Measurements from ENCODE around the gene CD22.
"Not testable (repeated sequence)": the region's sequence is repeated elsewhere in the genome, so short reads cannot be mapped to it uniquely, and the experiment has no call there.

Gene CD22

DNA sequence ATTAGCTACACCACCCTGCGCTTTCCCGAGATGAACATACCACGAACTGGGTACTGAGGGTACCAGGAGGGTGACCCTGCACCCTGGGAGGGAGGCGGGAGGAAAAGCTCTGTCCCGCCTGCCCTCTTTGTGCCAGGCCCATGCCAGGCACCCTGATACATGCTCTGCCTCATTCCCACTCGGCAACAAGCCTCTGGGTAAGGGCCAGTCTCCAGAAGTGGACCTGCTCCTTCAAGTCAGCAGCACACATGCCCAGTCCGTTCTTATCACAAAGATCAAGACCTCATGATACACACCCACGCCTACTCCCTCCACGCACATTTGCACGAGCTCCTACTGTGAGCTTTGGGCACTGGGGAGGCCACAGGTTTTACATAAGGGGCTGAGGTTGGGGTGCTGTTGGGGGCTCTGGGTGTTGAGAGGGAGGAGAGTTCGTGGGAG is 16.7 kb downstream of the CD22 start:
- no peak for DNase-seq

GRCh38 chr19:35346193-35347052 is 17.4 kb downstream of the CD22 start:
- no peak for DNase-seq

- no peak for DNase-seq
These were observed 18.4 kb downstream of the CD22 start, which contains the start of gene FFAR1 for GRCh38 chr19:35347171-35347929. FFAR1 (plus strand) TSS chr19:35347902; CDS start chr19:35351552, 3,650 bp downstream.

DNA sequence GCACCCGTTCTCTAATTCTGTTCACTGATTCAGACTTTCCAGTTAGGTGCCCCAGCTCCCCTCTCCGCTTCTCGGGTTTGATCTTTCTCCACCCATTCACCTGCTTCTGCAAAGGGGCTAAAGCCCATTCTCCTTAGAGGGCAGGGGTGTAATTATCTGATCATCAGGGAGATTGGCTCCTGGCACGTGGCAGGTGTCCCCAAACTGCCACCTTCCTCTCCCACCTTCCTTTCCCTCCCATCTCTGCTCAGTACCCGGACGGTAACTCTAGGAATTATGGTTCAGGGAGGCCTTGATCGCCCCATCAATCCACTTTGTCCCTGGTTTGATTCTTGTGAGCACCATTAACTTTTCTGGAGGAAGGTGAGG is 18.9 kb downstream of the CD22 start:
- DNase-seq: no peak

DNA sequence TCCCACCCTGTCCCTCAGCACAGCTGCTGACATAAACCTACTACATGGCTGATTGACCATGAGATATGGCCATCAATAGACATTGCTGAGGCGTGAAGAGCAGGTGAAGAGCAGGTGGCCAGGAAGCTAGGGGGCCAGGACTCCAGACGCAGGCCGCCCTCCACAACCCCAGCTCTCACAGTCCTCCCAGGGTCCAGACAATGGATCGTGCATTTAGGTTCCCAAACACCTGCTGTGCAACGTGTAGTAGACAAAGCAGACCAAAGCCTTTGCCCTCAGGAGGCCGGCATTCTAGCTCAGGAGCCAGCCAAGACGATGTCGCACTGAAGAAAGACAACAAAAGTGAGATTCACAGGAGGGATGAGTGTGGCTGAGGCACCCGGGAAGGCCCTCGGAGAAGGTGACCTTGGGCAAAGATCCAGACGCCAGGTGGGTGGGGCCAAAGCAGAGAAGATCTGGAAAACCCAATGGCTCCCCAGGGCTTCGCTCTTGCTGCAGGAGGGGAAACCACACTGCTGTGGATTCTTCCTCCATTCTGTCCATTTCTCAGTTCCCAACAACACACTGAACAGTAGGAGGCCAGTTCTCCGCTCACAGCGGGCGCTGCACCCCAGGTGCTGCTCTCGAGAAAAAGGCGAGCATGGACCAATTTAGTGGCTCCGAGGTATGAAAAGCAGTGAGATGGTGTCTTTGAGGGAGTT is 20.1 kb downstream of the CD22 start:
- no peak for DNase-seq

- no peak for DNase-seq
These were observed 20.9 kb downstream of the CD22 start for GRCh38 chr19:35349614-35350521.

GRCh38 chr19:35350591-35350990 is 21.6 kb downstream of the CD22 start:
- DNase-seq: no peak

- no peak for DNase-seq
These were observed 22.6 kb downstream of the CD22 start for GRCh38 chr19:35351411-35352176.

- DNase-seq: no peak
These were observed 23.1 kb downstream of the CD22 start for GRCh38 chr19:35352177-35352447.

DNA sequence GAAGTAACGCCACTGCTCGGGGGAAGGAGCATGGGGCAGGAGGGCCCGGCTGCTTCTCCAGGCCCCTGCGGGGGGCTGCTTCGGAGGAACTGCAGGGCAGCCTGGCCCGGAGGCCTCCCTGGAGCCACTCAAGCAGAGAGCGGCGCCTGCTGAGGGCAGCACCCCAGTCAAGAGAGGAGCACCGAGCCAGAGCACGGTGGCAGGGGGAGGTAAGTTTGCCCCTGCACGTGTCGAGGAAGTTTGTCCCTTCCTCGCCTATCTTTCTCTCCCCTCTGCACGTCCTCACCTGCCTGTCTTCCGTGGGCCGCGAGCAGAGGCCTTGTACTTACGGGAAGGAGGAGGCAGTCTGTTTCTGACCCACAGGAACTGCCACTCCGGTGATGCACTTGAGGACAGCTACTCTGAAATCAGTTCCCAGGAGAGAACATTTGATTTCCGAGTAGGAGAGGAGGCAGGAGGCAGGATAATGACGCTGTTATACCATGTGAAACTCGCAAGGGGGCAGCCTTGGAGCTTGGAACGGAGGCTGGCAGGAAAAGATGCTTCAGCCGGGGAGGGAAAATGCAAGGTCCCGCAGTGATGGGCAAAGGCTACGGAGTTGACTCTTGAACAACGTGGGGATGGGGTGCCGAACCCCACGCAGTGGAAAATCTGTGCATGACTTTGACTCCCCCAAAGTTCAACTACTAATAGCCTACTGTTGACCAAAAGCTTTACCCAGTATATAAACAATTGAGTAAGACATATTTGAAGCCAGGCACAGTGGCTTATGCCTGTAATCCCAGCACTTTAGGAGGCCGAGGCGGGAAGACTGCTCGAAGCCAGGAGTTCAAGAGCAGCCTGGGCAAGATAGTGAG is 23.7 kb downstream of the CD22 start:
- peak; percentile 29 for DNase-seq

DNA sequence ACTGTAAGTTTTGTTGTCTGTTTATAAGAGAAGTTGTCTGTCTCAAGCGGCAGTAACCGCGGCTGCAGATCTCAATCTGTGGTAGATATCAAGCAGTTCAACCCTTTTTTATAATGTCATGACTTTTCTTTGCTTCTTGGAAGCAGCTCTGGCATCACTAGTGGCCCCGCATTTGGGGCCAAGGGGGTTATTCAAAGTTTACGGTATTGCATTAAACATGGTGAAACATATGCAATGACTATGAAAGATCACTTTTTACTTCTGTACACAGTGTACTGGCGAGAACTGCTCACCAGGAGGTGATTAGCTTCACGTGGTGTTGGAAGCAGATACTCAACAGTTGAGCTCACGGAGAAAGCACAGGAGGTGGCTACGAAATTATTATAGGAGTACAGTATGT is 24.6 kb downstream of the CD22 start:
- no peak for DNase-seq

DNA sequence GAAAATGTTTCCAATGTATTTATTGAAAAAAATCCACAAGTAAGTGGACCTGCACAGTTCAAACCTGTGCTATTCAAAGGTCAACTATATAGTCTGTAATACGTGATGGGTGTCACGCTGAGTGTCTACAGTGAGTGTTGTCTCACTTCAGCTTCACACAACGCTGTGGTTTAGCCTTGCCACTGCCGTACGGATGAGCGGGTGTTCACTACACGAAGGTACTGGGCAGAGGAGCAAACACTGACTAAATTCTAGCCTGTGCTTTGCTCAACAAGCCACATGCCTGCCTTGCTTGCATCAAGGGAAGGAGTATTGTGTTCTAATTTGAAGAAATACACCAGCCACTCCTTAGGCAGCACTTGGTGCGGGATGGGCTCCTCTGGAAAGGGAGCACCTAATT is 25.9 kb downstream of the CD22 start:
- DNase-seq: no peak

DNA sequence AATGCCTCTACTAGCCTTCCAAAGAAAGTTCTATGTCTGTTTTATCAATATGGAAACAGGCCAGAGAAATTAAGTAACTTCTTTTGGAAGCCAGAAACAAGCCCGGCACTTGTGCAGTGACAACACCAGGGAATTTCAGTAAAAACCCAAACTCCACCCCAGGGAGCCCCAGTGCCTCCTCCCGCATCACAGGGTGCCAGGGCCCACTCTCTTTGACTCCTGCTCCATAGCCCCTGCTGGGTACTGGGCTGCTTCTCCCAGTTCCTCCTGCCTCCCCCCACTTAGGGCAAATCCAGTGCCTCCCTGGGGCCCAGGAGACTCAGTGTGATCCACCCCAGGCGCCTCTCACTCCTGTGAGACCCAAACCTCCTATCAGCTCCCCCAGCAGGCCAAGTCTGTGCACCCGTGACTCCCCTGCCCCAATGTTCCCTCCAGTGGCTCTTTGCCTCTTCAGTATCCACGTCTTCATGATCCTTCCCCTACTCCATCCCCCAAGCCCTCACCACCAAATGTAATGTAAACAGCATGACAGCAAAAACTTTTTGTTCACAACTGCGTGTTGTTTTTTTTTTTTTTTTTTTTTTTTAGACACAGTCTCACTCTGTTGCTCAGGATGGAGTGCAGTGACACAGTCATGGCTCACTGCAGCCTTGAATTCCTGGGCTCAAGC is 26.9 kb downstream of the CD22 start:
- DNase-seq: no peak

DNA sequence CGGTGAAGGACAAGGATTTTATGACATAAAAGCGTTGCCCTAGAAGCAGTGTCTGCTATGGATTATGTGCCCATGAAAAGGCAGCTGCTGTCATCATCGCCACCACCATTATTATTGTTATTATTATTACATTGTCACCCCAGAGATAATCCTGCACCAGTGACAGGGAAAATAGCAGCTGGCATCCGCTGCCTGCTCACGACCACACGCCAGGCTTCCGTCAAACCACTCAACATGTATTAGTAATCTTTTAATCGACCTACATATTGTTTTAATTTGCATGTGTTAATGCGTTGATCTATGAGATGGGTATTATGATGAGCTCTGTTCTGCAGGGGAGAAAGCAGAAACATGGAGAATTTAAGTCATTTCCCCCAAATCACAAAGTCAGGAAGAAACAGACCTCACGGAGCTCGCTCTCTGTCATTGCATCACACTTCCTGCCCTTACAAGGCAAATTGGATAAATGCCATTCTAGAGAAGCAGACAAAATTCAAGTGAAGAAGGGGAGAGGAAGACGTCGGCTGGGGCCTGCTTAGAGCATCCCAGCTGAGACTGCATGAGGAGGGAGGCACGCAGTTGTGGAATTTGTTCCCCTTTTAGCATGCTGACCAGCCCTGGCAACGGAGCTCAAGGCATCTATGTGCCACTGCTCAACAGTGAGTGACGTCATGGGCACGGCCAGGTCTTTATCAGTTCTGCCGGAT is 29.0 kb downstream of the CD22 start, which contains the start of gene FFAR3:
FFAR3 (plus strand) TSS at position 594 of the 707 bp plus-strand sequence. CDS start 431 bp downstream, outside the sequence.
- DNase-seq: no peak

- not testable (repeated sequence) for DNase-seq
These were observed 29.8 kb downstream of the CD22 start for GRCh38 chr19:35358834-35359233.

DNA sequence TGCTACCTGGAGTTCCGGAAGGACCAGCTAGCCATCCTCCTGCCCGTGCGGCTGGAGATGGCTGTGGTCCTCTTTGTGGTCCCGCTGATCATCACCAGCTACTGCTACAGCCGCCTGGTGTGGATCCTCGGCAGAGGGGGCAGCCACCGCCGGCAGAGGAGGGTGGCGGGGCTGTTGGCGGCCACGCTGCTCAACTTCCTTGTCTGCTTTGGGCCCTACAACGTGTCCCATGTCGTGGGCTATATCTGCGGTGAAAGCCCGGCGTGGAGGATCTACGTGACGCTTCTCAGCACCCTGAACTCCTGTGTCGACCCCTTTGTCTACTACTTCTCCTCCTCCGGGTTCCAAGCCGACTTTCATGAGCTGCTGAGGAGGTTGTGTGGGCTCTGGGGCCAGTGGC is 30.4 kb downstream of the CD22 start:
- not testable (repeated sequence) for DNase-seq

- not testable (repeated sequence) for DNase-seq
These were observed 31.1 kb downstream of the CD22 start for GRCh38 chr19:35360081-35360480.

- DNase-seq: no peak
These were observed 32.0 kb downstream of the CD22 start for GRCh38 chr19:35360880-35361420.

All from NCI-H510A (cell line).